Measurements from ENCODE around the gene PLCH1.

DNA sequence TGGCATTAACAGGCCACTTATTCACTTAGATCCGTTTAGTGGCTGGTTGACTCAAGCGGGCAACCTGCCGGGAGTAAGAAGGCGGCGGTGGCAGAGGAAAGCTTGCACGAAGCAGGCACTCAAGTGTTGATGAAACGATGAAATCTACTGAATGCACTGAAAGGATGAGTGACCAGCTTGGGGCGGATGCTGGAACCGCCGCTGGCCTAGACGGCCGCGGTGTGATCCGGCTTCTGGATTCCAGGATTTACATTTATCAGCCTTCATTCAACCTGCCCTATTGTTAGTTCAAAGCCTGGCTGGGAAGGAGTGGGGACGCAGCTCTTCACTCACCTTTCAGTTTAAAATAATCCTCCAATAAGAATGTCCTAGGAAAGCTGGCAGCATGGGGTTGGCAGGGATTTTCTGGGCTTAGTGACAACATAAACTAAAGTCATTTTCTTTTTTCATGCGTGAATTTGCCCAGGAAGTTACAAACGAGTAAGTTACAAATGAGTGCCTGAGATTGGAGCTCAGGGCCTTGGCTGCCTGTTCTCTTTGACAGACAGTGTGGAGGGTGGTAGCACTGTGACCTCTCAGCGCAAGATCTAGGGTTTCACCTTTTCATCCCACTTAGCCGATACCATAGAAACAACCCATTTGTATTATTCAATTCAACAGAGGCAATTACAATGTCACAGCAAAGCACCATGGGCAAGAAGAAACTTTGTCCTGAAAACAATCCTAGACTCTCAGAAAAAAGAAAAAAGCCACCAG, 1.1 kb upstream of the PLCH1 start:
- no peak for TF ChIP-seq CTCF (IDR thresholded peaks at IDR 0.05)
- no peak for TF ChIP-seq POLR2A (IDR thresholded peaks at IDR 0.05)

Measured in adrenal gland (tissue), 5 donors.